IMR-90 (cell line): ENCODE data around the gene CYRIA. TPM values are rescaled to one million over a fixed set of nuclear protein-coding genes. Genes with fewer than 3 reads are reported as not detected.

Experiments used
- ATAC-seq: fragments of 200-7000 bp; cut with Tn5 transposase; 2 replicates; pipeline ENCODE4 v1.9.1; 2020; ENCODE audit warnings: low read depth, mild to moderate bottlenecking, moderate library complexity
- BruUV-seq: library from RNA; stranded (reverse); fragments of 400-500 nt; replicated peaks from 2 replicates; lab custom pipeline; 2021; lab: Mats Ljungman, UMichigan
- CTCF ChIA-PET: fragments of 300-600 bp; formaldehyde crosslinking; extraction: SDS; loops from one replicate; lab custom pipeline; 2021; ENCODE audit warnings: antibody characterized with exemption; lab: Yijun Ruan, JAX
- POLR2A ChIA-PET: fragments of 300-600 bp; sonication (Branson Sonifier 250); formaldehyde crosslinking; loops from one replicate; lab custom pipeline; 2022; ENCODE audit warnings: antibody characterized with exemption; ENCODE audit not compliant: unreplicated experiment; lab: Charles Lee
- DNase-seq: peaks from one replicate; pipeline ENCODE4 v3.0.0; 2013
- H2AFZ ChIP-seq: replicated peaks from 2 replicates; pipeline ENCODE3; 2013; ENCODE audit warnings: low read length, mild to moderate bottlenecking; ENCODE audit not compliant: poor library complexity
- H2AK5ac ChIP-seq: 2 replicates; pipeline ENCODE4 v1.6.1; 2013; ENCODE audit warnings: low read depth, low read length, inconsistent platforms
- H2AK9ac ChIP-seq: replicated peaks from 2 replicates; pipeline ENCODE3; 2013; ENCODE audit warnings: mild to moderate bottlenecking, low read depth, low read length, moderate library complexity; ENCODE audit not compliant: poor library complexity
- H2BK120ac ChIP-seq: 2 replicates; pipeline ENCODE4 v1.6.1; 2013; ENCODE audit warnings: low read depth, low read length, inconsistent platforms
- H2BK15ac ChIP-seq: 3 replicates; pipeline ENCODE4 v1.6.1; 2013; ENCODE audit warnings: low read depth, low read length, inconsistent platforms
- H2BK20ac ChIP-seq: 2 replicates; pipeline ENCODE4 v1.6.1; 2013; ENCODE audit warnings: low read depth, mild to moderate bottlenecking, inconsistent platforms, low read length, moderate library complexity
- H2BK5ac ChIP-seq: 2 replicates; pipeline ENCODE4 v1.6.1; 2013; ENCODE audit warnings: mild to moderate bottlenecking, low read depth, low read length, inconsistent platforms; ENCODE audit not compliant: poor library complexity, severe bottlenecking
- H3K14ac ChIP-seq: replicated peaks from 2 replicates; pipeline ENCODE4 v1.6.1; 2013; ENCODE audit warnings: low read depth, low read length, inconsistent platforms
- H3K18ac ChIP-seq: 2 replicates; pipeline ENCODE4 v1.6.1; 2013; ENCODE audit warnings: low read depth, low read length, control low read depth
- H3K23ac ChIP-seq: 2 replicates; pipeline ENCODE4 v1.6.1; 2013; ENCODE audit warnings: low read depth, low read length, inconsistent platforms
- H3K27ac ChIP-seq: 2 replicates; pipeline ENCODE4 v1.5.1; 2013; ENCODE audit warnings: mild to moderate bottlenecking, control low read depth, low read length; ENCODE audit not compliant: insufficient read depth
- H3K27me3 ChIP-seq: 2 replicates; pipeline ENCODE4 v1.6.1; 2013; ENCODE audit warnings: low read length; ENCODE audit not compliant: control insufficient read depth, insufficient read depth
- H3K36me3 ChIP-seq: 2 replicates; pipeline ENCODE4 v1.6.1; 2013; ENCODE audit warnings: low read length, mixed read lengths; ENCODE audit not compliant: control insufficient read depth, insufficient read depth
- H3K4ac ChIP-seq: 2 replicates; pipeline ENCODE4 v1.6.1; 2013; ENCODE audit warnings: low read depth, low read length, inconsistent platforms
- H3K4me1 ChIP-seq: 2 replicates; pipeline ENCODE4 v1.6.1; 2013; ENCODE audit warnings: low read length, mixed read lengths; ENCODE audit not compliant: control insufficient read depth, insufficient read depth
- H3K4me2 ChIP-seq: 2 replicates; pipeline ENCODE4 v1.6.1; 2013; ENCODE audit warnings: low read depth, mild to moderate bottlenecking, control low read depth, low read length, moderate library complexity
- H3K4me3 ChIP-seq: 2 replicates; pipeline ENCODE4 v1.5.1; 2013; ENCODE audit warnings: low read depth, mild to moderate bottlenecking, control low read depth, low read length, moderate library complexity; ENCODE audit not compliant: insufficient read depth
- H3K56ac ChIP-seq: 2 replicates; pipeline ENCODE4 v1.6.1; 2013; ENCODE audit warnings: low read length, inconsistent platforms; ENCODE audit not compliant: insufficient read depth; ENCODE audit errors: extremely low read depth
- H3K79me1 ChIP-seq, 2 experiments: 2 replicates each; pipeline ENCODE4 v1.6.1; 2013; ENCODE audit warnings: low read length in 2 of 2, inconsistent platforms in 1 of 2, low read depth in 1 of 2
- H3K9ac ChIP-seq: 2 replicates; pipeline ENCODE4 v1.6.1; 2013; ENCODE audit warnings: low read depth, low read length, control low read depth
- H3K9me1 ChIP-seq: 2 replicates; pipeline ENCODE4 v1.6.1; 2013; ENCODE audit warnings: low read length, inconsistent platforms; ENCODE audit not compliant: insufficient read depth
- H3K9me3 ChIP-seq: 2 replicates; pipeline ENCODE4 v1.6.1; 2013; ENCODE audit warnings: low read length; ENCODE audit not compliant: control insufficient read depth, insufficient read depth
- H4K20me1 ChIP-seq: 2 replicates; pipeline ENCODE4 v1.6.1; 2013; ENCODE audit warnings: low read length, inconsistent platforms; ENCODE audit not compliant: insufficient read depth
- H4K5ac ChIP-seq: 2 replicates; pipeline ENCODE4 v1.6.1; 2013; ENCODE audit warnings: mild to moderate bottlenecking, low read depth, low read length, control low read depth
- H4K8ac ChIP-seq, 2 experiments: 2 replicates each; pipeline ENCODE4 v1.6.1; 2013; ENCODE audit warnings: low read depth in 2 of 2, low read length in 2 of 2, control low read depth in 1 of 2, inconsistent platforms in 1 of 2
- H4K91ac ChIP-seq: 2 replicates; pipeline ENCODE4 v1.6.1; 2013; ENCODE audit warnings: low read depth, low read length, inconsistent platforms; ENCODE audit not compliant: insufficient read depth
- BHLHE40 ChIP-seq: fragments of 150-350 bp; IDR thresholded peaks from 2 replicates; pipeline ENCODE4 v1.6.1; 2016; ENCODE audit warnings: mild to moderate bottlenecking, low read depth, low read length
- CEBPB ChIP-seq: IDR thresholded peaks from 2 replicates; pipeline ENCODE4 v1.6.1; 2012; ENCODE audit warnings: low read depth, low read length, improper control_type of control experiment
- CHD1 ChIP-seq: IDR thresholded peaks from 2 replicates; pipeline ENCODE4 v1.6.1; 2012; ENCODE audit warnings: low read depth, low read length, improper control_type of control experiment
- CTCF ChIP-seq: conservative IDR thresholded peaks from 2 replicates; pipeline ENCODE4 v1.5.1; 2012; ENCODE audit warnings: mild to moderate bottlenecking, low read depth, low read length, improper control_type of control experiment
- ELK1 ChIP-seq: fragments of 150-350 bp; IDR thresholded peaks from 2 replicates; pipeline ENCODE4 v1.6.1; 2016; ENCODE audit warnings: low read depth, mild to moderate bottlenecking, low read length, moderate library complexity, borderline replicate concordance
- FOS ChIP-seq: fragments of 150-350 bp; IDR thresholded peaks from 2 replicates; pipeline ENCODE4 v1.6.1; 2016; ENCODE audit warnings: low read depth, low read length
- MAFK ChIP-seq: IDR thresholded peaks from 2 replicates; pipeline ENCODE4 v1.6.1; 2012; ENCODE audit warnings: low read depth, low read length, improper control_type of control experiment
- MAZ ChIP-seq: IDR thresholded peaks from 2 replicates; pipeline ENCODE4 v1.6.1; 2012; ENCODE audit warnings: low read depth, mild to moderate bottlenecking, low read length, improper control_type of control experiment, moderate library complexity, borderline replicate concordance
- MXI1 ChIP-seq: IDR thresholded peaks from 2 replicates; pipeline ENCODE4 v1.6.1; 2012; ENCODE audit warnings: low read depth, mild to moderate bottlenecking, low read length, moderate library complexity, borderline replicate concordance
- NFE2L2 ChIP-seq: fragments of 150-350 bp; IDR thresholded peaks from 2 replicates; pipeline ENCODE4 v1.6.1; 2016; ENCODE audit warnings: low read depth, mild to moderate bottlenecking, low read length
- POLR2A ChIP-seq: IDR thresholded peaks from 2 replicates; pipeline ENCODE4 v1.6.1; 2012; ENCODE audit warnings: mild to moderate bottlenecking, low read depth, low read length
- RAD21 ChIP-seq: IDR thresholded peaks from 2 replicates; pipeline ENCODE4 v1.6.1; 2012; ENCODE audit warnings: low read length, improper control_type of control experiment
- RCOR1 ChIP-seq: IDR thresholded peaks from 2 replicates; pipeline ENCODE4 v1.6.1; 2012; ENCODE audit warnings: mild to moderate bottlenecking, low read length, improper control_type of control experiment; ENCODE audit not compliant: insufficient replicate concordance
- RFX5 ChIP-seq: IDR thresholded peaks from 2 replicates; pipeline ENCODE4 v1.8.0; 2012; ENCODE audit warnings: low read depth, mild to moderate bottlenecking, low read length, moderate library complexity
- SMC3 ChIP-seq: fragments of 150-350 bp; IDR thresholded peaks from 2 replicates; pipeline ENCODE4 v1.6.1; 2016; ENCODE audit warnings: low read depth, mild to moderate bottlenecking, antibody characterized with exemption, low read length, moderate library complexity
- USF2 ChIP-seq: fragments of 150-350 bp; IDR thresholded peaks from 2 replicates; pipeline ENCODE4 v1.6.1; 2017; ENCODE audit warnings: mild to moderate bottlenecking, antibody characterized with exemption, low read length, low read depth
- WGBS, 2 experiments: methylation state at CpG; one replicate each; pipeline versions ENCODE4 v1.1.5 to v1.1.7; 2013; ENCODE audit warnings: missing lambda C conversion rate in 2 of 2; ENCODE audit not compliant: insufficient read length in 1 of 2; ENCODE audit errors: extremely low coverage in 2 of 2; 5-methylcytosine and 5-hydroxymethylcytosine counted together
- dilution Hi-C: fragments of 300-500 bp; cut with HindIII; formaldehyde crosslinking; loops from one replicate; pipeline ENCODE4 v1.14.3; 2018; ENCODE audit warnings: low sequenced_read_pairs; ENCODE audit not compliant: unreplicated experiment
- in situ Hi-C: fragments of 300-500 bp; cut with MboI; formaldehyde crosslinking; loops from 3 replicates; pipeline ENCODE4 v1.14.3; 2019; ENCODE audit warnings: low sequenced_read_pairs, inconsistent platforms, mixed read lengths
- intact Hi-C: fragments of 100-400 bp; cut with micrococcal nuclease; formaldehyde crosslinking; loops from 2 replicates; pipeline ENCODE4 v1.10.0; 2022
- polyA plus RNA-seq, 3 experiments: library from polyadenylated mRNA; depleted of rRNA; stranded (reverse); fragments of >200 nt; gene quantifications; 2 replicates each; pipeline ENCODE4 v1.2.3, GENCODE V29; 2012; ENCODE audit warnings: low replicate concordance in 1 of 3
- total RNA-seq: library from RNA; depleted of rRNA; stranded (reverse); fragments of >200 nt; gene quantifications from 2 replicates; pipeline ENCODE4 v1.2.3, GENCODE V29; 2012

CYRIA gene
- total and polyA plus RNA-seq, 2 of the 4 experiments (the other 2 are of a cell fraction): 1.7 to 3.8 TPM

- Histone ChIP-seq H3K4me1 (peaks cover 34% of the 10 kb centered on the region), H2BK120ac (peak overlapping the region; percentile 94), H3K27me3 (no peaks in the 10 kb centered on the region), H3K14ac (0 out of 2 replicates have a peak overlapping the region, but pooled peaks have one; percentile 86), H3K79me1 (peaks cover 2 to 6% of the 10 kb centered on the region in 2 experiments; a peak in 1 of 4 replicates), H2AFZ (no peak overlapping the region), H3K27ac (peak overlapping the region; percentile 91; the same call in 1 of the 2 replicates), H3K4me3 (no peak overlapping the region), H3K4me2 (no peak overlapping the region), H4K20me1 (no peaks in the 10 kb centered on the region; the same call in 1 of the 2 replicates), H4K5ac (peak overlapping the region; percentile 81; the same call in 1 of the 2 replicates), H2BK15ac (peak overlapping the region; percentile 30; the same call in 1 of the 3 replicates), H2BK5ac (peak overlapping the region; percentile 73), H3K9ac (no peak overlapping the region), H2AK5ac (0 out of 2 replicates have a peak overlapping the region, but pooled peaks have one; percentile 26), H3K23ac (no peak overlapping the region), H2AK9ac (no peak overlapping the region), H3K9me3 (no peaks in the 10 kb centered on the region), H3K4ac (peak overlapping the region; percentile 92; the same call in 1 of the 2 replicates), H4K91ac (peak overlapping the region; percentile 28; the same call in 1 of the 2 replicates), H3K18ac (peak overlapping the region; percentile 89), H2BK20ac (peak overlapping the region; percentile 79), H3K36me3 (no peaks in the 10 kb centered on the region), H3K56ac (no peak overlapping the region), H4K8ac (peak overlapping the region in 1 of 2 experiments; percentile 90; a peak in 3 of 4 replicates), H3K9me1 (peaks cover 11% of the 10 kb centered on the region; the same call in 1 of the 2 replicates)
- ChIA-PET POLR2A (no interaction called here), CTCF (interaction anchor here (0.6 to 1.8 kb wide), 2 partner anchors 18 to 676 kb away, joined by 4 read pairs; no protein-coding TSS in a partner anchor)
- no TSS peak for BruUV-seq
- no peak for DNase-seq
- ATAC-seq: no peak
- WGBS, 2 experiments: no CpG with 5 or more reads among the region's 4 CpGs
- in situ Hi-C loops: no loop called here
- no peak for TF ChIP-seq SMC3
- TF ChIP-seq RFX5: no peak
- no peak for TF ChIP-seq CHD1
- TF ChIP-seq CEBPB: no peak
- no peak for TF ChIP-seq MXI1
- TF ChIP-seq MAZ: no peak
- TF ChIP-seq NFE2L2: no peak
- no peak for TF ChIP-seq USF2
- no peak for TF ChIP-seq ELK1
- no peak for TF ChIP-seq BHLHE40
- no peak for TF ChIP-seq CTCF
- TF ChIP-seq POLR2A: no peak
- no peak for TF ChIP-seq RAD21
- no peak for TF ChIP-seq FOS
- no peak for TF ChIP-seq RCOR1
- TF ChIP-seq MAFK: no peak
- dilution Hi-C loops: no loop called here
- intact Hi-C loops: no loop called here
These were observed 11.8 kb downstream of the CYRIA start for GRCh38 chr2:16653799-16654198.
